Activated CD4-positive, alpha-beta T cell treated with anti-CD3 and anti-CD28 coated beads, Interleukin-2, amount 50 U/mL, for 24 hours (primary cell): ENCODE results near the gene ZBTB34.
A peak's percentile ranks its signal among the peaks of the same experiment; 100 is the strongest.

ENCODE experiments used
- DNase-seq, 2 donors: peaks; one replicate each; pipeline ENCODE4 v3.0.0-alpha.2; 2020; ENCODE audit warnings: low read depth in 1 of 2, low spot score in 1 of 2

ZBTB34 gene

DNA sequence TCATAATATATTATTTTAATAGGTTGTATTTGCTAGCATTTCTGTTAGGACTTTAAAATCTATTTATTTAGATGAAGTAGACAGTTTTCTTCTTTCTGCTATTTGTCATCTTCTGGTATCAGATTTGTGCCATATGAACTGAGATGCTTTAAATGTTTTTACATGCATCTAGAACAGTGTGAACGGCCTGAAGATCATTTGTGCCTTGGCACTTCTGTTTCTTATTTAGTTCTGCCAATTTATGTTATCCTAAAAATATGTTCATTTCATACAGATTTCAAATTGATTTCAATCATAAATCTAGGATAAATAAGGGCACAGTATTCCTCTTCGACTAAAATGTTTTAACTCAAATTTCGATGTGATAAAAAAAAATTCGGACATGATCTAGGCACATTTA lies 16.1 kb downstream of the ZBTB34 start:
- DNase-seq = no peak

GRCh38 chr9:126877418-126877817 lies 17.0 kb downstream of the ZBTB34 start:
- DNase-seq = no peak

DNA sequence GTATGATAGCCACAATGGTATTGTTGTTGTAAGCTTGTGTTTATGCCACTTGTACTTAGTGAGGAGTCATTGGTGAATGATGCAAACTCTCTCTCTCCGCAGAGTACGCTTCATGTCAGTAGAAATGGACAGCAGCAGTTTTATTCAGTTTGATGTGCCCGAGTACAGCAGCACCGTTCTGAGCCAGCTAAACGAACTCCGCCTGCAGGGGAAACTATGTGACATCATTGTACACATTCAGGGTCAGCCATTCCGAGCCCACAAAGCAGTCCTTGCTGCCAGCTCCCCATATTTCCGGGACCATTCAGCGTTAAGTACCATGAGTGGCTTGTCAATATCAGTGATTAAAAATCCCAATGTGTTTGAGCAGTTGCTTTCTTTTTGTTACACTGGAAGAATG lies 18.8 kb downstream of the ZBTB34 start:
- DNase-seq = no peak

- DNase-seq = no peak
Observed at GRCh38 chr9:126880226-126880946, 19.9 kb downstream of the ZBTB34 start.

- DNase-seq = no peak
Observed at GRCh38 chr9:126880947-126881332, 20.5 kb downstream of the ZBTB34 start.

GRCh38 chr9:126882746-126883145 lies 22.3 kb downstream of the ZBTB34 start:
- no peak for DNase-seq

DNA sequence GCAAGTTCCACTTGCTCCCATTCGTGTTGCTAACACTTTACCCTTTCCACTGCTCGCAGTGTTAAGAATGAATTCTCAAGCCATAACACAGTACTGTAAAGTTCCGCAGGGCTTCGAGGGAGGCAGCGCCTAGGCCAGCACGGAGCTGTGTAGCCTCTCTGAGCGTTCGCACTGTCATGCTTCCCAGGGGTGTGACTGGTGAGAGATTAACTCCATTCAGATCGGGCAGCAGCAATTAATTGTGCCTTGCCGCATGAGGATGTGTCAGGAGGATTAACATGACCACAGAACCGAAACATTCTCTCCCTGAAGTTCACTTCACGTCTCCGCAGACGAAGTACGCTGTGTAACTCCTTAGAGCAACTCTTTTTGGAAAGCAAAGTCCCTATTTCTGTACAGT lies 23.2 kb downstream of the ZBTB34 start:
- no peak for DNase-seq

DNA sequence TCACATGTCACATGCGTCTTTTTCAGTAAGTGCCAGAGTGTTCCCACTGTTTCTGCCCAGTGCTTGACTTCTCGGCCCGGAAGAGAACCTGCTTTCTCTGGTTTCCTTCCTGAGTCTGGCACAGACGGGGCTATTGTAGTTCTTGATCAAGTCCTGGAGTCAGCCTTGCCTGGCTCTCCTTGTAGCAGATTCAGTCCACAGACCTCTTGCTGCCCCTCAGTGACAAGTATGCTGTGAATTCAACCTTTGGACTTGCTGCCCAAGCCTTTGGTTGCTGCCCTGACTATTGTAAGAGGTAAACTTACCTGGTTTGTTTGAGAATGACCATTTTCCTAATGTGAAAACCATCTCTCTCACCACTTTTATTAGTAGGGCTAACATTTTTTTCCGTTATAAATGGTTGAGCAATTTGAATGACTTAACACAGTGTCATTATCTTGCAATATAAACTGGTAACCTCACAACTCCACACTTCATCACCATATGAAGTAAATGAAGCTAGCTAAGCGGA lies 24.7 kb downstream of the ZBTB34 start:
- no peak for DNase-seq

DNA sequence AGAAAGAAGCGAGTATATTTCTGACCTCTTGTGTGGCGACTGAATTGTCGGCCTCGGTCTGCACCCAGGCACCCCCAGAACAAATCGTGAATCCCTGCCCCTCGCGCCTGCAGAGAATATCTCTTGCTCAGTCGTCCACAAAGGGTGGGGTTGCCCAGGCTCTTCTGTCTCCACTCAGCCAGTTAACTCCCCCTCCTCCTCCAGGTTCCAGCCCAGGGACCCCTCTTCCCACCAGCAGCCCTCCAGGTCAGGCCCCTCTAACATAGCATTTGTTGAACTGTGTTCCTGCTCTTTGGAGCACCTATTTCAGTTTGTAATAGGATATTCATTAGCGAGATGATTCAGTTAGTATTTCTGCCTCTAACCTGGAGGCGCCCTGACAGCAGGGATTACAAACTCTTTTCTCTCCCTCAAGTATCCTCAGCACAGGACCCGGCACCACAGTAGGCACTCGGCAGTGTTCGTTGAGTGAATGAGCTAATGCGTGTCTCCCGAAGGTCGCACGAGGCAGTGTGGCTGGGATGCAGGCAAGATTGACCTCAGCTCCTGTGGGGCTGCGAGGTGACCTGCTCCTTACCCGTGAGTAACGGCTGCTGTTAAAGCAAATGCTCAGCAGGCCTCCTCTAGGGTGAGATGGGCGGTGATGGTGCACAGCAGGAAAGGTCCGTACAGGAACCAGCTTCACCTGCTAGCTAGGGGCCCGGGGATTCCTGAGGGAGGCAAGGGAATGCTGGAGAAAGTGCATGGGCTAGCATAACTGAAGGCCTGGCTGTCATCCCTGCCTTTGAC lies 25.8 kb downstream of the ZBTB34 start:
- no peak for DNase-seq

DNA sequence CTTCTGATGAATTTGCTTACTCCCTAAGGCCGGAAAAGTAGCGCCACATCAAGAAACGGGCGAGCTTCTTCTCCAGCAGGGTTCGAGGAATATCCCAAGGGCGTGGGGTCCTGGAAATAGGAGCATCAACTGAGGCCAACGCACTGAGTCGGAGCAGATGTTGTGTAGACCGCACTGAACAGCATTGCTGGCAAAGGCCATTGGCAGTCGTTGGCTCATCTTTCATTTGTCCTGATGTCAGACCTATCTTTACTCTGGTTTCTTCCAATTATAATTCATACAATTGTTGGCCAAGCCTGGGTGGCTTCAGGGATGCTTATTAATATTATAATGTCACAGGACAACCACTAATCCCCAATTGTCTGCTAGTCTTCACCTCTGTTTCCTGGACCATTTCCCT lies 26.5 kb downstream of the ZBTB34 start:
- DNase-seq = no peak

DNA sequence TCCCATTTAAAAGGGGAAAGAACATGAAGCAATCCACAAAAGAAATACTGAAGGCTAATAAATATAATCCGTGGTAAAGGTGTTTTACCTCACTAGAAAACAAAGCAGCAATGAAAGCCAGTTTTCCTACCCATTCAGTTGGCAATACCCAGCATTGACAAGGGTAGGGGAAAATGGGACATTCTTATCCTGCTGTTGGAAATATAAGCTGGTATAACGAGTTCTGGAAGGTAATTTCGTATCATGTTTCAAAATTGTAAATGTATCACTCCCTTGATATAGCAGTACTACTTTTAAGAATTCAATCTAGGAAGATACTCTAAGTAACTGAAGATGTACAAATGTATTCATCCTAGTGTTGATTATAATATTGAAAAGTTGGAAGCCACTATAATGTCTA lies 31.2 kb downstream of the ZBTB34 start:
- DNase-seq = no peak

- no peak for DNase-seq
Observed at GRCh38 chr9:126893079-126893478, 32.6 kb downstream of the ZBTB34 start.

DNA sequence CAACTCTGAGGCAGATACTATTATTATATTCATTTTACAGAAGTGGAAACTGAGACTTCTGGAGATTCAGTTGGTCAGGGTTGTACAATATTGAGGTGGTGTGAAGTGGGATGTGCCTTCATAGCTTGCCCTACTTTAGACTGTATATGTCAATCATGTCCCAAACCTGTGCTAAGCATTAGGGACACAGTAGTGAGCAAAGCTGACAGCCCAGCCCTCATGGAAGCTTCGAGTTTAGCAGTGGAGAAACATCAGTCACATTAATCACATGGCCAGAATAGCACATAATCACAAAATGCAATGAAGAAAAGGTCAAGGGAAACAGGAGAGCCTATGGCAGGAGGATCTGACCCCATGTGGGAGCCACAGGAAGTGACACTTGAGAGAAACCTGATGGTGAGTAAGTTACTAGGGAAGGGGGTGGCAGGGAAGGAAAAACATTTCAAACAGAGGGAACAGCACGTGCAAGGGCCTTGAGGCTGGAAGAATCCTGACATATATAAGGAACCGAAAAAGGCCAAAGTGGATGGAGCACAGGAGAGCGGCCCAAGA lies 33.7 kb downstream of the ZBTB34 start:
- DNase-seq = no peak

DNA sequence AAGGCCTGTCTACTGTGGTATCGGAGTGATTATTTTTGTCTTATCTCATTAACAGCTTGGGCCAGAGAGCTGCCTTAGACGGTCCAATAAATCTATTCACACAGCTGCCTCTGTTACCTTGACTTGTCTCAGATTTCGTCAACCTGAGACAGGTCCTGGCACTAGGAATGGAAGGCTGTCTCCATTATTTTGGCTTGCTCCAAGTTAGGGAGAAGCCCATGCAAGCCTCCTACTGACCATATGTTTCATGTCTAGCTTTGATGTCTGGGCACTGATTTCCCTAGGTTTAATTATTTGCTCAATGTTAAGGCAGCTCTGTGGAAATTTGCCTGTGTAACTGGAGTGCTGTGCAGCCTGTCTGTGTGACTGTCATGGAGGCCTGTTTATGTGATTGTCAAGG lies 41.8 kb downstream of the ZBTB34 start:
- no peak for DNase-seq

GRCh38 chr9:126904586-126904985 lies 44.1 kb downstream of the ZBTB34 start:
- no peak for DNase-seq

GRCh38 chr9:126906091-126906490 lies 45.7 kb downstream of the ZBTB34 start:
- DNase-seq = no peak

DNA sequence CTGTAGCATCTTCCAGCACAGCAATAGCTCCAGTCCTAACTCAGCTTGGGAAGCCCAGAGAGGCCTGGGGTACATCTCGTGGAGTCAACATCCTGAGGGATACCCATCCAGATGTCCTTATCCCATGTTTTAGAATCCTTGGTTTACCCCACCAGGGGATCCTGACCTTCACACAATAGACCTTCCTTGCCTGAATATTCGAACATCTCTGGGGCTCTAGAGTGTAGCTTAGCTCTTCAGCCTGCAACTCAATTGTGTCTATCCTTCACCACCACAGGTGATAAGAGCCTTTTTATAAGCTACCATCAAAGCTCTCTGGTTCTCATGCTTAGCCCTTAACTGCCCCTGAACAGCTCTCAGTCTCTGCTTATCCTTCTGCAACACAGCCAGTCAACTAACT lies 46.6 kb downstream of the ZBTB34 start:
- DNase-seq = no peak

- peak; percentile 76 to 83 for DNase-seq
Observed at GRCh38 chr9:126914458-126915280, 54.2 kb downstream of the ZBTB34 start, which contains the start of gene RALGPS1. RALGPS1 (plus strand) TSS chr9:126914782; CDS start chr9:126962290, 47,508 bp downstream.

- DNase-seq = no peak
Observed at GRCh38 chr9:126915281-126915816, 54.9 kb downstream of the ZBTB34 start.

DNA sequence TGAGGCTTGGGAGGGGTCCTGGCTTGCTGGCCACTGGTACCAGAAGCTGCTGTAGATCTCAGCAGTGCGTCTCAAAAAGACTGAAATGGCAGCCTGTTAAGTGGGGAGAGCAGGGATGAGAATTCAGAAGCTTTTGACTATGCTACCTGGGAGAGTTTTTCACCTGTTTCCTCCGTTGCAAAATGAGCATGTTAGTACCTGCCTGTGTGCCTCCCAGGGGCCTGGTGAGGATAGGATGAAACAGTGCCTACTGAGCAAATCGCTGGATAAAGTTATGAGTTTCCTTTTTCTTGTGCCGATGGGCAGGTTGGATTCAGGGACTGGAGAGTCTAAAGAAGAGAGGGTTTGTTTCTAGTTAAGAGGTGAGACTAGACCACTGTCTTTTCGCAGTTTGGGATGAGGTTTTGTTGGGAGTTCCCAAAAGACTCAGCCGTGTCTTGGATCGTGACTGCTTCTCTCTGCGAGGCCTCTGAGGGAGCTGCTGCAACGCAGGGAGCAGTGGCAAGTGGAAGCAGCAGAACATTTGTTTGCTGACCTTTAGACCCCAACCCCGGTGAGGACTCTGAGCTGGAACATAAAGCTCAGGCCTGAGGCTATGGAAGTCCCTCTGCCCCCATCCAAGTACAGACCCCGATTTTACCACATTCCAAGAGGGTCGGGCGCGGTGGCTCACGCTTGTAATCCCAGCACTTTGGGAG lies 55.6 kb downstream of the ZBTB34 start:
- no peak for DNase-seq
